8988T (cell line): ENCODE data around the gene INAVA.

Experiments used
- DNase-seq: peaks from one replicate; pipeline ENCODE4 v3.0.0; 2011

The INAVA gene

DNA sequence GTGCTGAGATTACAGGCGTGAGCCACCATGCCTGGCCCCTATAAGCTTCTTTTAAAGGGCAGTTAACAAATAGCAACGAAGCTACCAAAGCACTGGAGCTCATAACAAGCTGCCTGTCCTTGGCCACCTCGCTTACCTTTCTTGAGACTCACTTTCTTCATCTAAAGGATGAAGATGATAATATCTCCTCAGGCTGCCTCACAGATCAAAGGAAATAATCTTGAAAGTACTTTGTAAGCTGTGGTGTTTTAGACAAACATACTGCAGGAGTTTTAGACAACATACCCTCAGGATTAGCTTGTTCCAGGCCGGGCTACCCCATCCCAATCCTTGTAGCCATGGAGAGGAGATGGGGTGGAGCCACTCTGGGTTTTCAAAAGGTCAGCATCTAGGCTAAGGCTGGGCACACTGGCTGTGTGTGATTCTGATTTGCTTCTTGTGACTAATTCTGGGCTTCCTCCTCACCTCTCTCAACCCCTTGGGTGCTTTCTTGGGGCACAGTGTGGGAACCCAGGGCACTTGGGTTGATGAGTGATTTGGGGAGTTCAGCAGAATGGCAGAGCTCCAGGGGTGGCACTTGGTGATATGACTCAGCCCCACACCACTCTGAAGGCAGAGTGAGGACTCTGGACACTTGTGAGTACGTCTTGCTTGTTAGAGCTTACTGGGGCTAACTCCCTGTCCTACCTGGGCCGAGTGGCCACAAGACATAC, 16.7 kb upstream of the INAVA start:
- DNase-seq = no peak

DNA sequence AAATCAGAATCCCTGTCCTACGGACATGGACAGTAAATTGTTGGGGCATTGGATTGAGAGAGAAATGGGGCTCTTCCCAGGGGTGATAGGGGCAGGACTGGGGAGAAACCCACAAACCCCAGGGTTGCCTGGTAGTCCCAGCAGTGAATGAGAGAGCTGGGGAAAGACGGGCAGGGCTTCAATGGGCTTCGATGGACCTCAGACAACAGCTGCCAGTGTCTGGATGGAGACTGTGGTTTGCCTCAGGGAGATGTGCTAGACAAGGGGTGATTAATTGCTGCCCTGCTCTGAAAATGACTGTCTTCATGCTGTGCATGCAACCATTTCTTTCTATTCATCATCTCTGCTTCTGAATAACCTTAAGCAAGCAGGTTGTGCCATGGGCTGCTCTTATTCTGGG, 14.5 kb upstream of the INAVA start:
- no peak for DNase-seq

DNA sequence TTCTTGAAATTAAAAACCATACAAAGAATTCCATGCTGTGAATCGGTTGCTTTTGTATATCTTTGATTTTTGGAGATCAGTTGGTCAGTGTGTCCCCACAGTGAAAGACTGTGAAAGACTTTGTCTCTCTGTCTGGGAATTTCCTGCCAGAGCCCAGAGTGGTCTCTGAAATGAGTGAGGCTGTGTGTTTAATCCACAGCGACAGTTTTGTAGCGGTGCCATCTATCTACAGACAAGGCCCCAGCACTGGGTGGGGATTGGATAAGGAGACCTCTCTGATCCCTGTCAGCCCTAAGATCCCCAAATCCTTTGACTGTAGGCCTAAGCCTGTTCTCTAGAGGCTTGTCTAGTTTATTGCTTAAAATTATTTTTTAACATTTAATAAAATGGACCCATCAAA, 11.6 kb upstream of the INAVA start:
- DNase-seq = no peak

DNA sequence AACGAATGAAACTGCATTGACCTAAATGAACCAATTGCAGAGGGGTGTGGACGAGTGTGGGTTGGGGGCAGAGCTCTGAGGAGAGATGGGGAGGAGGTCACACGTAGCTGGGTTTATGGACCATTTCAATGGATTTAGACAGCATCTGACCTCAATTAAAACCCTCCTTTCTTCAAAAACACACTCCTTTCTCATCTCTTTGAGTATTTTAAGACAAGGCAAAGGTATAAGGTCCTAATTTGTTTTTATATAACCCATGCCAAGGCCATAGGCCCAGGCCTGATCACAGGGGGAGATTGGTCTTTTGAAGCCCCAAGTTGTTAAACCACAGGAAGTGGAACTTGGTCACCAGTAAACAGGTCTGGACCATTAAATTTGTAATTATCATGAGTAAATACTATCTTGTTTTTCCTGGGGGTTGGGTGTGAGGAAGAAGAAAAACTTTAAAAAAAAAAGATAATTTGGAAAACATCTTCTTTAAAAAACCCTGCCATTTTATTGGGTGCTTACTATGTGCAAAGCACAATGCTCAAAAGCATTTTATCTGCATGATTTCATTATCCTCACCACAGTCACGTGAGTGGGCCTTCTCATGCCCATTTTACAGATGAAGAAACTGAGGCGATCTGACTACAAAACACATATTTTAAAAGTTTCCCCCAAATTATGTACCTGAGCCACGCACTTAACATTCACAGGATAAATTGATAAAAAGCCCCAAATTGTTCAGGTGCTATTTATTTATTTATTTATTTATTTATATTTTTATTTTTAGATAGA, 8.9 kb upstream of the INAVA start:
- no peak for DNase-seq

DNA sequence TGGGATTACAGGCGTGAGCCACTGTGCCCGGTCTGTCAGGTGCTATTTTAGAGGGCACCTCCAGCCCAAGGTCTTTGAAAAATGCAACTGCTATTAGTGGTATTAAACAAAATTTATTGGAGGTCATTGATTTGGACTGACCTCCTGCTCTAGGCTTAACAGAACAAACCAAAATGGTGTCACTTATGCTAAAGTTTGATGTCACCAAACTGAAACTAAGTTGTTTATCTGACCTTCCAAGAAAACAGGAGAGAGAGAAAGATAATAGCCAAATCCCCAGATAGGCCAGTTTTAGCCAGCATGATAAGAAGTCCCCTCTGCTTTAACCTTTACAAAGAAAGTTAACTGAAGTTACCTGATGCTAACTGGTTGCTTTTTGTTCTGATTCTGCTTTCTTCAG, 8.1 kb upstream of the INAVA start:
- DNase-seq = no peak

DNA sequence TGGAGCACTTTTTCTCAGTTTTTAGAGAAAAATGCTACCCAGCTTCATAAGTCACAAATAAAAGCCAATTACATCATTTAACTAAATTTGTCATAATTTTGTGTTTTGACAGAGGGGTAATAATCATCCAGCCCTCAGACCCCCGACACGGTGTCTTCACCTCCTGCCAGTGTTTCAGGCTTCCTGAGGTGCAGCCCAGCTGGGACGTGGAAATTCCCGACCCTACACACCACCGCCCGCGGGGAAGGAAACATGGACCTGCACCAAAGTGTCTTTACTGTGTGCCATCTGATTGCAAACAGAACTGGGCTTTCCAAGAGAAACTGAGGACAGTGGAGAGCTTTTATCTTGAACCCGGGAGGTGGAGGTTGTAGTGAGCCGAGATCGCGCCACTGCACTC, 7.7 kb upstream of the INAVA start:
- no peak for DNase-seq

DNA sequence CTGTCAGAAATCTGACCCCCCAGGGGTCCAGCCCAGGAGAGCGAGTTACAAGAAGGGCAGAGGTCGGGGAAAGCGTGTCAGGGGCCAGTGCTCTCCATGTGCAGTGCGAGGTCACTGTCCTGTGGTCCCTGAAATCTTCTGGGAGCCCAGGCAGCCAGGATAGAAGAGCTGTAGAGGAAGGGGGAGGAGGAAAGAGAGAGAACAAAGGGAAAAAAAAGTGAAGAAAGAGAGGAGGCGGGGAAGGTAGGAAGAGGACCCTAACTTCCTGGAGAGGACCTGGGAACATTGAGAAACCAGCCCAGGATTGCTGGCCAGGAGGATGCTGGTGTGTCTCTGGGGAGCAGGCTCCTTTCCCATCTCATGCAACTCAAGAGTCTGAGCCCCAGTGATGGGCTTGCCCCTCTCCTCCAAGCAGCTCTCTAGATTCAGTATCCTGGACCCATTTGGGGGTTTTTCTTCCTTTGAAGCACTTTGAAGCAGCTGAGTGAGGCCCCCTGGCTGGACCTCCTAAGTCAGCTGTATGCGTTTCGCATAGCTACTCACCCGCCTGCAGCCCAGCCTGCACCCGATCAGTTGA, 6.8 kb upstream of the INAVA start:
- DNase-seq = no peak

DNA sequence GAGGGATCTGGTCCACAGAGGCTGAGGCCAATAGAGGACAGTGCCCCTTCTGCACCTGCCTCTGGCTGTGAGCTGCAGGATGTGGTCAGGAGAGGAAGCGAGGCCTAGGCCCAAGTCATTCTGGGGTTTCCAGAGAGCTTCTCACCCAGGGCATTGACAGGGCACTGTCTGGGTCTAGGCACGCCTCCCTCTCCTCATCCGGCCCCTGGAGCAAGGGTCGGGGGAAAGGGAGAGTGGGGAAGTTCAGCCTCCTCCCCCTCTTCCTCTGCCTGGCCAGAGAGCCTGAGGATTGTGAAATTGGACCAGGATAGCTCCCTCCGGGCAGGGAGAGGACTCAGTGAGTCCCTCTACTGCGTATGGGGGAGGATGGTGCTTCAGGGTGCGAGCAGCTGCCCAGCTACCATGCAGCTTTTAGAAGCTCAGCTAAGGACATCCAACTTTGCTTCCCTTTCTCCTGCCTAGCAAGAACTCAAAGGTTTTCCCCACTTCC, 6.3 kb upstream of the INAVA start:
- no peak for DNase-seq

DNA sequence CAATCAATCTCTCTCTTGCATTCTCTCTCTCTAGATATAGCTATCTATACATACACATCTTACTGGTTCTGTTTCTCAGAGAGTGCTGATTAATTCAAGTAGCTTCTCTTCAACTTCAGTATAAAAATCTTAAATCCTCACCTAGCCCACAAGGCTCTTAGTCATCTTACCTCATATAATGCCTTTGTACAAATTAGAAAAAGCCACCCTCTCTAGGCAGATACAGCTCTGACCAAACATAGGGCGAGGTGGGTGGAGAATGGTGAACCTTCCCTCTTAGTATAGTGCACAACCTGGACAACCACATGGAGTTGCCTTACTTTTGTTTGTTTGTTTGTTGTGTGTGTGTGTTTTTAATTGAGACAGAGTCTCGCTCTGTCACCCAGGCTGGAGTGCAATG, 5.1 kb upstream of the INAVA start:
- no peak for DNase-seq

DNA sequence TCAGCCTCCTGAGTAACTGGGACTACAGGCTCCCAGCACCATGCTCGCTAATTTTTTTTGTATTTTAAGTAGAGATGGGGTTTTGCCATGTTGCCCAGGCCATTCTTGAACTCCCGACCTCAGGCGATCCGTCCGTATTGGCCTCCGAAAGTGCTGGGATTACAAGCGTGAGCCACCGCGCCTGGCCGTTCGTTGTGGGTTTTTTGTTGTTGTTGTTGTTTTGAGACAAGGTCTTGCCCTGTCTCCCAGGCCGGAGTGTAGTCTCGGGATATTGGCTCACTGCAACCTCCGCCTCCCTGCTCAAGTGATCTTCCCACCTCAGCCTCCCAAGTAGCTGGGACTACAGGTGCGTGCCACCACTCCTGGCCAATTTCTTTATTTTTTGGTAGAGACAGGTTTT, 4.7 kb upstream of the INAVA start:
- DNase-seq = no peak

DNA sequence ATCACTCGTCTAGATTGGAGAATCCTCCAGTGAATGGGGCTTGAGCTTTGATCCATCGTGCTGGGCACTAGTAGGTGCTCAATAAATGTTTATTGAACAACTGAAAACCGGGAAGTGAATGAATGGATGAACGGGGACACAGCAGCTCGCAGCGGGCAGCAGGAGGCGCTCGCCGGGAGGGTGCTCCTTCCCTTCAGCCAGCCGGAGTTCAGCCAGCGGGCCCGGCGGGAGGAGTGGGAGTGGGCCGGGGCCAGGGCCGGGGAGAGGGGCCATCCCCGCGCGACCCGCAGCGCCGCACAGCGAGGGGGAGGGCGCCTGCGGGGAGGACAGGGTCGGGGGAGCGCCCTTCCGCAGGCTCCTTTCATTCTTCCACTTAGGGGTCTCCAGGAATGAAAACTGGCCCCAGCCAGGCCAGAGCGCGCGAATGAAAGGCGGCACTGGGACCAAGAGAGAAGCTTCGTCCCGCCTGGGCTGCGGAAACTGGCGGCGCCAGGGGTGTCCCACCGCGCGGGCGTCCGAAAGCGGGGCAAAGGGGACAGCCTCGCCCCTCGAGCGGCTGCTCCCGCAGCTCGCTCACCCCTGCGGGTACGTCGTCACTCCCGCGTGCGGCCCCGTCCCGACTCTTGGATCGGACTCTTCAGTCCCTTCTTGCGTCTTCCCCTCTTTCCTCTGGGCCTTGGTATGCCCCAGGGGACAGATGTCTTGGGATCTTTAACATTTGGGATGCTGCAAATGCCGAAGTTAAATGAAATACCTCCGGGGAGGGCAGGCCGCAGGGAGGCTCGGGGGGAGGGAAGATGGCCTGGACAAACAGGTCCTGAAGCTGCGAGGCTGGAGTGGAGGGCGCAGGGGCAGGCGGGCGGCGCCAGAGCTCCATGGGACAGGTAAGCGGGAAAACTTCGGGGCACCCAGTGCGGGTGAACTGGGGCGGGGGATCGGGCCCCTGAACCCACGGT, 3.6 kb upstream of the INAVA start:
- DNase-seq = peak; percentile 72

DNA sequence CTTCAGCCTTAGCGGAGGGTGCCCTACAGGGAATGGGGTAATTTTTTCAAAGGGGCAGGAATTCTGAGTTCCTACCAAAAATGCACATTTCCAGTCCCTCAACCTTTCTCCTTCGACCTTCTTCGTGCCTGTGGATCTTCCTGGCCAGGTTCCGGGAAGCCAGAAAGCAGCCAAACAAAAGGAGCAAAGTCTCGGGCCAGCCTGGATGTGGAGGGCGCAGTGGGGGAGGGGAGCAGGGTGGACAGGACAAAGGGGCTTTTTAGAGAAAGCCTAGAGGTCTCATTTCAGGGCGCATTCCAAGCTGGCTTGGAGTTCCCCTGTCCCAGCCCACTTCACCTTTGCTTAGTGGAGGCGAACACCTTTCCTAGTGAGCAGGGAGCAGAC, 2.9 kb upstream of the INAVA start:
- DNase-seq = no peak

DNA sequence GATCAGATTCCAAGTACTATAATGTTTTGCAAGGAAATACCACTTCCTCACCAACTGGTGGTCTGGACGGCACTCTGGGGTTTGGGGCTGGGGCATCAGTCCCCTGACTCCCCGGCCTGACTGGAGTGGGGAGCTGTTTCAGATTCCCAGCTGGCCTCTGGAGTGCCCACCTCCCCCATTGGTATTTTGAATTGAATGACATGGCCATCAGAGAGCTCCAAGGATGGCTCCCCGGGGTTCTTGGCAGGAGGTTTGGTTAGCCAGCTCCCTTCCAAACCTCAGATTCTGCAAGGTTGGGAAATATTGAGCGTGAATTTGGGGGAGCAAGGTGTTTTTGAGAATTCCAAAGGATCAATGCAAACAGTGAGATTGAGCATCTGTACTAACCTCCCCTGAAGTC, 2.2 kb upstream of the INAVA start:
- no peak for DNase-seq

DNA sequence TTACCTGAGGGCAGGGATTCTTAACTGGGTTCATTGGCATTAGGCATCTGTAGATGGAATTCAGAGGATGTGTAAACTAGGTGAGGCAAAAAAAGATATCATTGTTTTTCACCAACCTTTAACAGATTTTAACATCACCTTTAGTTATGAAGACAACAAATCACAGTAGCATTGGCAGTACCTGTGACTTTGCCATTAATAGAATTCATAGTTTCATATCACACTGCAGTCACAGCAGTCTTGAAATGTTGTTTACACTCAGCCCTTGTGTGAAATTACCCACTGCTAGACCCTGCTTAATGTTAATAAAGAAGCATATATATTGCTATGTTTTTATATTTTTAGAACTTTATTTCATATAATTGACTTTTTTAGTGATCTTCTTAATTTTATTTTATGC, 1.7 kb upstream of the INAVA start:
- DNase-seq = no peak

DNA sequence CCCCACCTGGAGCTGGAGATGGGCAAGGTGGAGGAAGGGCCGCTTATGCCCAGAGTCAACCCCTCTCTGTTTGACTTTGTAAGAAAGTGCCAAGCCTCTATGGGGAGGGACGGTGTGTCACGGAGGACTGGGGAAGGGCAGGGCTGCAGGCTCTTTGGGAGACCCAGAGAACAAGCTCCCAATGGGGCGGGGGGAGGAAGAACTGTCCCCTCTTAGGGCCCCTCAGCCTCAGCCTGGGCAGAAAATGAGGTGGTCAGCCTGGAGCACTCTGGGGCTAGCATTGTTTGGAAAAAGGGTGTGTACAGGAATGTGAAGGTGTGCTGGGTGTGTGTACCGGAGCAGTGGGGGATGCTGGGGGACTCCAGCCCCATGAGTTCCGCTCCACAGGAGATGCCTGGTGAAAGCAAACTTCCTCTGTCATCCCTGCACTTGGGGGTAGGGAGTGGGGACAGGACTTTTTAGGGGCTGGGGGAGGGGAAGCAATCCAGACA, 1.2 kb upstream of the INAVA start:
- no peak for DNase-seq

DNA sequence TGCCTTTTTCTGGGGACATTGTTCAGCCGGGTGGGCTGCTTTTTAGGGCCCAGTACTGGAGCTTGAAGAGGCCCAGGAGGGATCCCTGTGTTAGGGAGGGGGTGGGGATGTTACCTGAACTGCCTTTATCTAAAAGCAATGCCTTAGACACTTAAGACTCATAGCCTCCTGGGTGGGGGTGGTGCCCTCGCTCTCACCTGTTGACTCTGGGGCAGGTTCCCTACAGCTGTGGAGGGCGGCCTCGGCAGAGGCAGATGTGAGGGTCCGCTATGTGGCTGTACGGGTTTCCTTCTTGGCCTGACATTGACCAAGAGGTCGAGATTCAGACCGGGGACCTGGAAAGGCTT, 716 bp downstream of the INAVA start:
- no peak for DNase-seq

DNA sequence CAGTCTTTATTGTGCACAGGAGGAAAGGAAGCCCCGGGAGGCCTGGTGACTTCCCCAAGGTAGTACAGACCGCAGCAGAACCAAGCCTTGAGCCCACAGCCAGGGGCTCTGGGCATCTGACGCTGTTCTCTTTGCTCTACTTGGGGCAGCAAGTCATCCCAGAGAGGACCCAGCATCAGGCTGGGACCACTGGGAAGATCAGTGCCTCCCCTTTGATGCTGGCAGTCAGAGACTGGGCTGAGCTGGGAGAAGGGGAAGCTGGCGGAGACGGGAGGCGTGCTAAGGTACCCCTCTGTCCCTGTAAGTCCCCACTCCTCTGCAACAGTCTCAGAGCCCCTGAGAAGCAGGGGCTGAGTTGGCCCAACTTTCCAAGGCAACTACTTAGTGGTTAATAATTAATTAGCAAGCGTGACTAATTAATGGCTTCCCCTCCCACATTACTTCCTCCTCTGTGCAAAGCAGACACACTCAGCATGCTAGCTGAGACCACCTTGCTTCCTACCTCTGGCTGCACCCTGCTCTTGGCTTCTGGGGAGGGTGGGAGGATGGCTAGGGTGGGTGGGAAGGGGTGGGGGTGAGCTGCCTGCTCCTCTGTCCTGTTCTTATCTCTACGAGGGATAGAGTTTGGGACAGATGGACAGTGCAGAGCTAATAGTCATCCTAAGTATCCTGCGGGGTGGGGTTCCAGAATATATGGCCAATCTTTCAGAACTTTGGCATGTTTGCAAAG, 1.3 kb downstream of the INAVA start:
- no peak for DNase-seq

DNA sequence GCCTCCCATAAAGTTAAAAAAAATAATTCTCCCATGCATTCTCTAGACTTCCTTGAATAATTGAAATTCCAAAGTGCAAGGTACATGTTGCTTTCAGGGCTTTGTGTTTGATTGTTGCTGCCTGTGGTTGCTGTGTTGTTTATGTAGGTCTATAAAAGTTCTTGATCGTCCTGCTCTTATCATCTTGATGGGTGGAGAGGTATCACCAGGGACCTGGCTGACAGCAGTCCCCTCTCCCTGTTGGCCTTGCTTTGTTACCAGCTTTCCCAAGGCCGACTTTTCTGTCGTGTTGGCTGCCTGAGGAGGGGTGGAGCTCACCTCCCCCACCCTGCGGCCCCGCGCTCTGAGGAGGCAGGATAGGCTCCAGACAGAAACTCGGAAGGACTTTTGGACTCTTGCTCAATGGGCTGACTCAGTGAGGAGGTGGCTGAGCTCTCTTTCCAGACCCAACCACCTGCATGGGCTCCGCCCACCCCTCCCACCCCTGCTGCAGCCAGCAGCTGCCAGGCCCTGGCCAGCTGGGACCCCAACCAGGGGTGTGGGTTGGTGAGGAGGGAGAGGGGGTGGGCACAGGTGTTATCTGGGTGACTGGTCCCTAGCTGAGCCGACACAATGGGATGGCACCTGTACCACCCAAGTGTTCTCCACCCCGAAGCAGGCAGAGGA, 2.0 kb downstream of the INAVA start:
- DNase-seq = no peak

DNA sequence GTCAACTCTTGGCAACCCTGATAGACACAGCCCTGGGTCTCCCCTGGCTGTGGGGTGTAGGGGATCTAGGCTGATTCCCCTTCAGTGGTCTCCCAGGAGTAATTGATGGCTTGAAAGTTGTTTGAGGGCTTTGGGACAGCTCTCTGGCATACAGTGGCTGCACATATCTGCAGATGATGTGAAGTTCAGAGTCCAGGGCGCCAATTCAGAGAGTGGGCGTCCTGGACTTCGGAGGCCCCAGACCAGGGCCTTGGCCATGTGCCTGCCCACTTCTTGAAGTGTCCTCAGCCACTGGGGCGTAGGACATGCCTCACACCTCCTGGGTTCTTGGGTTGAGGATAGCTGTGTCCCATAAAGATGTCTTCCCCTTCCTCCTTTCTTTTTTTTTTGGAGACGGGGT, 2.6 kb downstream of the INAVA start:
- DNase-seq = no peak

DNA sequence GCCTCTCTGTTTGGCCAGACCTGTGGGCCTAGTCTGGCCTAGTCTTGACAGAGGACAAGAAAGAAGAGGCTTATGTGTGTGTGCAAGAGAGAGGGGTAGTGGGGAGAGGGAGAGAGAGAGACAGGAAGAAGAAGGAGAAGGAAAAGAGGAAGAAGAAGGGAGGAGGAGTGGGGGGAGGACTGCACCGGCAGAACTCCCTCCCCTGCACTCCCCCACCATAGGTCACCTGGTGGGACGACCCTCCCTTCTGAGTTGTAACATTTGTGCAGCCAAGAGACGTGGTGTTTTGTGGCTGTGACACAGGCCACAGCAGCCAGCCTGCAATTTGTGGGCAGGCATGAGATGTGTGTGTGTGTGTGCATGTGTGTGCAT, 4.3 kb downstream of the INAVA start:
- no peak for DNase-seq

DNA sequence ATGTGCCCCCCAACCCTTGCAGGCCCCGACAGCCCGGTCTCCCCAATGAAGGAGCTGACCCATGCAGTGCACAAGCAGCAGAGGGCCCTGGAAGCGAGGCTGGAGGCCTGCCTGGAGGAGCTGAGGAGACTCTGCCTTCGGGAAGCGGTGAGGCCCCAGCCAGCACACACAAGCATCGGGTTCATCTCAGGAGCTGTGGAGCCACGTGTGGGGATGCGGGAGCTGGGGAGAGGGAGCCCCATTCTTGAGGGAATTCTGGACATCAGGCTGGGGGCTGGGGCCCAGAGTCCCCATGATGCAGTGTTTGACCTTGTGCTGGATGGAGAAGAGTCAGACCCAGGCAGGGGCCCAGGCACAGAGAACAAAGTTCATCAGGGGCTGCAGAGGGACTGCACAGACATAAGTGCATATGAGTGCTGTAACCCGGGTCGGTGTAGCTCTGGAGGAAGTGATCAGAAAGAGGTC, 4.8 kb downstream of the INAVA start:
- DNase-seq = no peak
